Measurements from ENCODE around the gene TANGO2.

The TANGO2 gene

GRCh38 chr22:20020533-20021195 is at the start of gene TANGO2:
Gene TANGO2, plus strand, starts transcription at chr22:20021110. Its CDS starts 15,689 bp downstream, at chr22:20036799.
- peak; percentile 88 for DNase-seq

GRCh38 chr22:19971276-19972124 is 49.4 kb upstream of the TANGO2 start:
- DNase-seq, result no peak

- no peak for DNase-seq
These were observed 48.7 kb upstream of the TANGO2 start for GRCh38 chr22:19972251-19972650.

DNA sequence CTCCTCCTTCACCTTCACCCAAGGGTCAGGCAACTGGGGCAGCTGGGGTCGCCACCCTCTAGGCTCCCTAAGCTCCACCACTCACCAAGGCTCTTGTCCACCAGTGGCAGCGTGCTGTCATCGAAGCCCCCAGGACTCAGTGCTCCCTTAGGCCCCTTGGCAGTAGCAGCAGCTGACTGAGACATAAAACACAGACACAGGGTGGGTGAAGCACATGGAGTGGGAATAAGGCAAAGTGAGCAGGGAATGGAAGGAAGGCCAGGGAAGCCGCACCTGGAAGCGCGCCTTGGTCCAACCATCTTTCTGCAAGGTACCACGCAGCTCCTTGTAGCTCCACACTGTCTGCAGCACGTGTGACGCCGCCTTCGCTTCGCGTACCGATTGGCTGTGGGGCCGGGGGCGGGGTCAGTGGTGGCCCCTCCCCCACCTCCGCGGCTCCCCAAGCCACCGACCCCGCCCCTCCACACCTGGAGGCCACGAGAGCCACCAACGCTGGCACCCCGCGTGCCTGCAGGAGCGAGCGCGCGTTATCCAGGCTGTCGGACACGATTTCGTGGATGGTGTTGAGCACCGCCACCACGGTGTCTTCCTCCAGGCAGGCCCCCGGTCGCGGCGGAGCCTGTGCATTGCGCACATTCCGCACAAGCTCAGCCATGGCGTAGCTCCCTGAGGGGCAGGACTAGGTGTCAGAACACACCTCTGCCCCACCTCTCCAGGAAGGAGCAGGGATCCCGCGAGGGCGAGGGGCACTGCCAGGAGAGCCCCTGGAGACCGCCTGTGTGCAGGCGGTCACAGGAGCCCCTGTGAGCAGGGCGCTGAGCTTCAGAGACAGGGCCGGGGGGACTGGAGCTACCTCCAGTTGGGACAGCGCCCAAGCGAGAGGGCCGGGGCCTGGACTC is 48.0 kb upstream of the TANGO2 start:
- no peak for DNase-seq

DNA sequence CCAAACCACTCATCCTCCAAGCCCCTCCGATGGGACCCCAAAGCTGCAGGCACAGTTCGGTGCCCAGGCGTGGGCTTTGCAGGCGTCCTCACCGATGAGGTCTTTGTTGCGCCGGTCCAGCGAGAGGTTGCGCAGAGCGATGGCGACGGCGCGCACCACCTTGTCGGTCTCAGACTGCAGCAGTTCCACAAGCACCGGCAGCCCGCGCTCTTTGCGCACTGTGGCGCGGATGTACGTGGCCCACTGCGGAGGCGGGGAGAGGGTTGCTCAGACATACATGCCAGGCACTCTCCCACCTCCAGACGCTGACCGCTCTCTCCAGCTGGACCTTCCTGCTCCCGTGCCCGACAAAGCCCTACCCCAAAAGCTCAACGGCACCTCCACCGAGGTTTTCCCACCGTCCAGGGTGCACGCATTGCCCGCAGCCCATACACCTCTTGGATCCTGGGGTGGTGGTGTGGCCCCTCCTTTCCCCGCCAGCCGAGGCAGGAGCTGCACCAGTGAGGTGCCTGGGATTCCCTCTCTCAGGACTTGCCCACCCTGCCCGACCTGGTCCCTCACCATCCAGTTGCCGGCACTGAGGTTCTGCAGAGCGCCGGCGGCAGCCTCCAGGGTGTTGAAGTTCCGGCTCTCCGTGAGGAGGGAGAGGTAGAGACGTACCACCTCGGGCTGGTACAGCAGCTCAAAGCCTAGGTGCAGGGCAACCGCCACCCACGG is 47.2 kb upstream of the TANGO2 start:
- DNase-seq, result no peak

- no peak for DNase-seq
These were observed 46.5 kb upstream of the TANGO2 start for GRCh38 chr22:19974268-19974861.

- DNase-seq, result no peak
These were observed 45.8 kb upstream of the TANGO2 start for GRCh38 chr22:19974935-19975706.

DNA sequence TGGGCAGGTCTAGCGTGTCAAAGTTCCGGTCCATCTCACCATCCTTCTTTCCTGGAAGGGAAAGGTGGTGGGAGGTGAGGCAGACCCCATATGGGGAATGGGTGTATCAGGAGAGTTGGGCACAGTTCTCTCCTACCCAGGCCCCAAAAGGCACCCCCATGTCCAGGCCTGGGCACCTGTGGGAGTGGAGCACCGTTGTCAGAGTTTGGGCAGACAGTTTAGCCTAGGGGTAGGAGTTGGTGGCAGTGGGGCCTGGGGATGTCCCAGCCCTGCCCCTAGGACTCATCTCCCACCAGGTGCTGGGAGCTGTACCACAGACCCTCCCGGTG is 45.2 kb upstream of the TANGO2 start:
- no peak for DNase-seq

DNA sequence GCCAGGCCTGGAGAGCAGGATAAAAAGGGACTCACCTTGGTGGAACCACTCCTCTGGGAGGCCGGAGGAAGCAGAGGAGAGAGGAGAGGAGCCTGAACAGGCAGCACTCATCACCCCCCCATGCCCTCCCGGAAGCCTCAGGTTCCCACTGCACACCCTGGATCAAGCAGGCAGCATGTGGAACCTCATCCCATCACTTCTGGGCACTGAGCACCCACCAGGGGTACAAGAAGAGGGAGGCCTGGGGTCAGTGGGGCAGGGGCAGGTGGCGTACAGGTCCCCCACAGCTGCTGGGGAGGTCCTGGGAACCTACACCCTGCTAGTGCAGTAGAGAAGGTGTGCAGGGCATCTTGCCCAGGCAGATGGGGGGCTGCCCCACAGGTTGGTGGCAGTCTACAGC is 44.2 kb upstream of the TANGO2 start:
- DNase-seq, result no peak

- DNase-seq, result no peak
These were observed 43.3 kb upstream of the TANGO2 start for GRCh38 chr22:19977296-19978243.

DNA sequence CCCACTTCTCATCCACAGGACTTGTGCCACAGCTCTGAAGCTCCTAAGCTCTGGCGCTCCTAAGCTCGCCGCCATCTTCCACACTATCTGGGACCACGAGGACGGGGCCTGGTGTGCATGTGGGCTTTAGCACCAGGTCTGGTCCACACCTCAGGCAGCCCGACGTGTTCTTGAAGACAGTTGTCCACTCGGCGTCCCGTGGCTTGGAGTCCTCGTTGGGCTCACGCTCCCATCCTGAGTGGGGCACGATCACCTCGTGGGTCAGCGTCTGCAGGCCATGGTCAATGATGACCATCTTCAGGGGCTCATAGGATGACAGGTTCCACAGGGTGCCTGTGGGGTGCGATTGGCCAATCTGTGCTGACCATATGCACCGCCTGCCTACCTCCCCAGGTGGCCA is 42.2 kb upstream of the TANGO2 start:
- no peak for DNase-seq

GRCh38 chr22:19979712-19980493 is 41.0 kb upstream of the TANGO2 start:
- no peak for DNase-seq

- DNase-seq, result no peak
These were observed 40.1 kb upstream of the TANGO2 start for GRCh38 chr22:19980766-19981165.

- no peak for DNase-seq
These were observed 39.5 kb upstream of the TANGO2 start for GRCh38 chr22:19981171-19981960.

DNA sequence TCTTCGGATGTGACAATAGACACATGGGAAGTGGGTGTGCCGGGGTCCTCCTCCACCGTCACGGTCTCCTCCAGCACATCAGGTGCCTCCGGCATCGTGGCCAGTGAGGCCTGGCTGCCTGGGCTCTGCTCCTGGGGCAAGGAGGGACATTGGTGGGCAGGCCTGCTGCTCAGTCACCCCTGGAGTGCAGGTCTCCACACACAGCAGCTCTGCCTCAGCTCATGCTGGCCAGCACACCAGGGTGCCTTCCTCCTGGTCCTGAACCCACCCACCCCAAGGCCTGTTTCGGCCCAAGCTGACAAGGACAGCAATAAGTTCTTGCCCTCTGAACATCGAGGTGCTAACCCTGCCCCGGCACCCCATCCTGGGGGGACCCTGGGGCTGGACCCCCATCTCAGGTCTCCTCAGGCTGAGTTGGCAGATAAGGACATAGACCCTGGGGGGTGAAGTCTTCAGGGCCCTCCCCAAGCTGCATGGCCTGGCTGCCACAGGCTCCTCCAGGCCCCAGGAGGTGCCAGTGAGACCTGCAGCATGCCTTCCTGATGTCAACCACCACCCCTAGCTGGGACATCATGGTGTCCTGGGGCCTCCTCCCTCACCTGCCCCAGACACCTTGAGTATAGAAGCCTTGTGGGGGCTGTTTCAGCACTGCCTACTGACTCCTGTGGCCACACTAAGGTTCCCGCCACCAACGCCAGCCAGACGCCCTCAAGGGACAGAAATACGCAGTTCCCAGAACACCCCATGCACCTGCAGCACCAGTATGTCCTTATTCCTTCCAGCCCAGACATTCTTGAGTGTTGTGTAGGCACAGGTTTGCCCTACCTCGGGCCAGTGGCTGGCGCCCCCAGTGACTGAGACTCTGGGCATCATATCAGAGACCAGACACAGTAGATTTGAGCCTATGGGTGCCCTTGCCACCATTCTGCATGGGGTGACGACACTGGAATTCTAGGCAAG is 38.7 kb upstream of the TANGO2 start:
- no peak for DNase-seq

DNA sequence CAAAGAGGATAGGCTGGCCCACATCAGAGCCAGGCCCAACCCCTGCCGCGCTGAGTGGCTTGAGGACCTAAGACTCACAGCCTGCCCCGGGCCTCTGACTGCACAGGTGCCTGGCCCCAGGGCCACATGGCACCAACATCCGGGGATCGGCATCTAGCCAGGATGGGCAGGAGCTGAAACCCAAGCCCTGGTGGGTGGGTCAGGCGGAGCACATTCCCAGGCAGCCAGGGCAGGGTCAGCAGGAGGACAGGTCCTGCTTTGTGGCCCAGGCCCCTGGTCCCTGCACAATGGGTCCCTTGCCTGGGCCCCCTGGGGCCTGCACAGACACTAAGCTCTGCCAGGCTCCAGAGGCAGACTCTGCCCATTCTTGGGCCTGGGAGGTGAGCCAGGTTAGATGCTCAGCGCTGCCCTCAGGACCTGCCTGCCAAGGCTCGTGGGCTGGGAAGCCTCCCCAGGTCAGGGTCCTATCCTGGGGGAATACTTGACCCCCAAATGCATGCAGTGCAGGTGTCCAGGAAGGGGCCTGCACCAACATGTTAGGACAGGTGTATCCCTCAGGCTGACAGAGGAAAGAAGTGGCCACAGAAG is 37.8 kb upstream of the TANGO2 start:
- no peak for DNase-seq

GRCh38 chr22:19983741-19984140 is 37.2 kb upstream of the TANGO2 start:
- DNase-seq, result no peak

Measured in stimulated activated naive CD4-positive, alpha-beta T cell treated with Interleukin-2 at 50 U/mL for 16 hours (primary cell).